Liver (tissue), 9 donors: ENCODE data around the gene HSPB9. TPM values are rescaled to one million over a fixed set of nuclear protein-coding genes. Genes with fewer than 3 reads are reported as not detected.

Experiments used
- DNase-seq: peaks from one replicate; pipeline ENCODE4 v3.0.0-alpha.2; 2017; ENCODE audit warnings: low spot score
- H3K27ac ChIP-seq, 2 donors: one replicate each; pipeline ENCODE4 v1.7.0; 2013; ENCODE audit warnings: inconsistent platforms in 2 of 2, low read length in 2 of 2, control low read depth in 1 of 2, low read depth in 1 of 2, mild to moderate bottlenecking in 1 of 2
- H3K27me3 ChIP-seq, 4 donors: one replicate each; pipeline versions ENCODE4 v1.6.1 to v1.7.0; 2013; ENCODE audit warnings: low read length in 3 of 4, inconsistent platforms in 1 of 4, mild to moderate bottlenecking in 1 of 4, moderate library complexity in 1 of 4; ENCODE audit not compliant: control insufficient read depth in 4 of 4, insufficient read depth in 4 of 4
- H3K36me3 ChIP-seq, 4 donors: one replicate each; pipeline versions ENCODE4 v1.6.1 to v1.7.0; 2013; ENCODE audit warnings: low read length in 3 of 4, mild to moderate bottlenecking in 3 of 4, low read depth in 1 of 4, moderate library complexity in 1 of 4; ENCODE audit not compliant: control insufficient read depth in 4 of 4, insufficient read depth in 3 of 4
- H3K4me1 ChIP-seq, 4 donors: one replicate each; pipeline versions ENCODE4 v1.6.1 to v1.7.0; 2013; ENCODE audit warnings: low read length in 3 of 4, mild to moderate bottlenecking in 3 of 4, moderate library complexity in 1 of 4; ENCODE audit not compliant: control insufficient read depth in 4 of 4, insufficient read depth in 4 of 4
- H3K4me3 ChIP-seq, 3 donors: one replicate each; pipeline versions ENCODE4 v1.6.1 to v1.7.0; 2013; ENCODE audit warnings: low read length in 3 of 3, control low read depth in 1 of 3, low read depth in 1 of 3, mild to moderate bottlenecking in 1 of 3
- H3K9ac ChIP-seq, 2 donors: one replicate each; pipeline ENCODE4 v1.7.0; 2013; ENCODE audit warnings: low read length in 2 of 2, mild to moderate bottlenecking in 2 of 2, moderate library complexity in 2 of 2, control low read depth in 1 of 2, low read depth in 1 of 2
- H3K9me3 ChIP-seq, 4 donors: one replicate each; pipeline versions ENCODE4 v1.6.1 to v1.7.0; 2013; ENCODE audit warnings: low read length in 3 of 4; ENCODE audit not compliant: control insufficient read depth in 4 of 4
- EGR1 ChIP-seq, 2 donors: IDR thresholded peaks; 2 replicates each; pipeline ENCODE4 v1.6.1; 2016 to 2018; ENCODE audit warnings: antibody characterized with exemption in 2 of 2, low read depth in 2 of 2
- FOXA1 ChIP-seq: IDR thresholded peaks from 2 replicates; pipeline ENCODE4 v1.6.1; 2016; ENCODE audit warnings: antibody characterized with exemption
- FOXA2 ChIP-seq: IDR thresholded peaks from 2 replicates; pipeline ENCODE4 v1.6.1; 2016; ENCODE audit warnings: antibody characterized with exemption
- GABPA ChIP-seq, 2 donors: IDR thresholded peaks in 1 of 2; conservative IDR thresholded peaks in 1 of 2; 2 replicates each; pipeline ENCODE4 v1.6.1; 2016; ENCODE audit warnings: antibody characterized with exemption in 2 of 2, mild to moderate bottlenecking in 1 of 2, moderate library complexity in 1 of 2
- HNF4A ChIP-seq, 2 donors: conservative IDR thresholded peaks; 2 replicates each; pipeline ENCODE4 v1.6.1; 2016; ENCODE audit warnings: antibody characterized with exemption in 2 of 2, mild to moderate bottlenecking in 2 of 2
- HNF4G ChIP-seq: IDR thresholded peaks from 2 replicates; pipeline ENCODE4 v1.6.1; 2016; ENCODE audit warnings: antibody characterized with exemption
- JUND ChIP-seq, 2 donors: IDR thresholded peaks; 2 replicates each; pipeline ENCODE4 v1.6.1; 2016; ENCODE audit warnings: antibody characterized with exemption in 2 of 2
- RAD21 ChIP-seq, 2 donors: IDR thresholded peaks; 2 replicates each; pipeline ENCODE4 v1.6.1; 2016; ENCODE audit warnings: antibody characterized with exemption in 2 of 2, mild to moderate bottlenecking in 2 of 2
- RXRA ChIP-seq, 2 donors: IDR thresholded peaks; 2 replicates each; pipeline ENCODE4 v1.6.1; 2017 to 2018; ENCODE audit warnings: antibody characterized with exemption in 2 of 2, mild to moderate bottlenecking in 1 of 2
- SP1 ChIP-seq: IDR thresholded peaks from 2 replicates; pipeline ENCODE4 v1.6.1; 2018; ENCODE audit warnings: antibody characterized with exemption, mild to moderate bottlenecking
- TAF1 ChIP-seq: conservative IDR thresholded peaks from 2 replicates; pipeline ENCODE4 v1.6.1; 2016; ENCODE audit warnings: antibody characterized with exemption, mild to moderate bottlenecking
- YY1 ChIP-seq: IDR thresholded peaks from 2 replicates; pipeline ENCODE4 v1.6.1; 2016; ENCODE audit warnings: antibody characterized with exemption, mild to moderate bottlenecking
- WGBS: extraction: QIAGEN DNeasy Blood & Tissue Kit; methylation state at CpG from one replicate; pipeline ENCODE4 v1.1.7; 2013; 5-methylcytosine and 5-hydroxymethylcytosine counted together
- polyA plus RNA-seq, 2 donors: library from polyadenylated mRNA; stranded (reverse) in 1 of 2; unstranded in 1 of 2; fragments of 200-250 nt in 1 of 2; fragments of >200 nt in 1 of 2; fragmentation: Nextera tagmentation in 1 of 2; extraction: Ambion mirVana in 1 of 2; gene quantifications; one replicate each; pipeline versions ENCODE4 v1.2.1 to v1.2.3, GENCODE V29; 2013 to 2015
- total RNA-seq, 2 donors: library from RNA; depleted of rRNA; stranded (reverse); fragments of >200 nt; gene quantifications; one replicate each; pipeline ENCODE4 v1.2.3, GENCODE V29; 2014
- TF ChIP-seq, protein P1 (sequence below): IDR thresholded peaks from 2 replicates; pipeline ENCODE4 v1.6.1; 2016; ENCODE audit warnings: antibody characterized with exemption
- TF ChIP-seq, protein P2 (sequence below): IDR thresholded peaks from 2 replicates; pipeline ENCODE4 v1.6.1; 2016; ENCODE audit warnings: antibody characterized with exemption
- TF ChIP-seq, protein P3 (sequence below): IDR thresholded peaks from 2 replicates; pipeline ENCODE4 v1.6.1; 2016; ENCODE audit warnings: antibody characterized with exemption, mild to moderate bottlenecking
- TF ChIP-seq, protein P4 (sequence below): IDR thresholded peaks from 2 replicates; pipeline ENCODE4 v1.6.1; 2016; ENCODE audit warnings: antibody characterized with exemption
- TF ChIP-seq, protein P5 (sequence below): fragments of 150-350 bp; IDR thresholded peaks from 2 replicates; pipeline ENCODE4 v1.5.1; 2017; ENCODE audit warnings: improper control_type of control experiment, low read depth, low read length; ENCODE audit not compliant: missing input control
- donor health status: healthy.
- donor health status: healthy.
- donor health status: healthy.
- donor health status: healthy.
- donor health status: healthy.

Gene HSPB9
- total and polyA plus RNA-seq, 4 donors: 0.17 to 4.0 (median 0.56) TPM

DNA sequence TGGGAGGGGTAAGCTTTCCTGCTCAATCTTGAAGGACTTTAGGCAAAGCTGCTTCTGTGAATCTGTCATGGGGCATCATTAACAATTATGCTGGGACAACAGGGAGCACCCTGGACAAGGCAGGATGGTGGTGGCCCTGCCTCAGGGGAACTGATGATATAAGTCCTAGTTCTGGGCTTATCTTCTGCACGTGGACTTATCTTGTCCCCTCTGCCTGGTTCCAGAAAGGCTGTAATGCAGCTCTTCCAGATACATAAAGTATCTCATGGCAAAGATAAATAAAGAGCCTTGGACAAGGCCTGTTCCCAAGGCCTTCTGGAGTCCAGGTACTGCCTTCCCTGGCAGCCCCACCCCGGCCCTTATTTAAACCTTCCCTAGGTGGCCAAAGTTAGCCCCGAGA lies 18.3 kb upstream of the HSPB9 start:
- DNase-seq: no peak
- H3K27ac ChIP-seq: no peak overlapping the region
- no peak for TF ChIP-seq TAF1
- TF ChIP-seq, protein P1, sequence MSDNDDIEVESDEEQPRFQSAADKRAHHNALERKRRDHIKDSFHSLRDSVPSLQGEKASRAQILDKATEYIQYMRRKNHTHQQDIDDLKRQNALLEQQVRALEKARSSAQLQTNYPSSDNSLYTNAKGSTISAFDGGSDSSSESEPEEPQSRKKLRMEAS: no peak
- no peak for TF ChIP-seq HNF4G
- TF ChIP-seq, protein P2, sequence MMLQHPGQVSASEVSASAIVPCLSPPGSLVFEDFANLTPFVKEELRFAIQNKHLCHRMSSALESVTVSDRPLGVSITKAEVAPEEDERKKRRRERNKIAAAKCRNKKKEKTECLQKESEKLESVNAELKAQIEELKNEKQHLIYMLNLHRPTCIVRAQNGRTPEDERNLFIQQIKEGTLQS: no peak
- no peak for TF ChIP-seq HNF4A (conservative IDR thresholded peaks at IDR 0.05)
- TF ChIP-seq RXRA (IDR thresholded peaks at IDR 0.05): no peak
- TF ChIP-seq, protein P3, sequence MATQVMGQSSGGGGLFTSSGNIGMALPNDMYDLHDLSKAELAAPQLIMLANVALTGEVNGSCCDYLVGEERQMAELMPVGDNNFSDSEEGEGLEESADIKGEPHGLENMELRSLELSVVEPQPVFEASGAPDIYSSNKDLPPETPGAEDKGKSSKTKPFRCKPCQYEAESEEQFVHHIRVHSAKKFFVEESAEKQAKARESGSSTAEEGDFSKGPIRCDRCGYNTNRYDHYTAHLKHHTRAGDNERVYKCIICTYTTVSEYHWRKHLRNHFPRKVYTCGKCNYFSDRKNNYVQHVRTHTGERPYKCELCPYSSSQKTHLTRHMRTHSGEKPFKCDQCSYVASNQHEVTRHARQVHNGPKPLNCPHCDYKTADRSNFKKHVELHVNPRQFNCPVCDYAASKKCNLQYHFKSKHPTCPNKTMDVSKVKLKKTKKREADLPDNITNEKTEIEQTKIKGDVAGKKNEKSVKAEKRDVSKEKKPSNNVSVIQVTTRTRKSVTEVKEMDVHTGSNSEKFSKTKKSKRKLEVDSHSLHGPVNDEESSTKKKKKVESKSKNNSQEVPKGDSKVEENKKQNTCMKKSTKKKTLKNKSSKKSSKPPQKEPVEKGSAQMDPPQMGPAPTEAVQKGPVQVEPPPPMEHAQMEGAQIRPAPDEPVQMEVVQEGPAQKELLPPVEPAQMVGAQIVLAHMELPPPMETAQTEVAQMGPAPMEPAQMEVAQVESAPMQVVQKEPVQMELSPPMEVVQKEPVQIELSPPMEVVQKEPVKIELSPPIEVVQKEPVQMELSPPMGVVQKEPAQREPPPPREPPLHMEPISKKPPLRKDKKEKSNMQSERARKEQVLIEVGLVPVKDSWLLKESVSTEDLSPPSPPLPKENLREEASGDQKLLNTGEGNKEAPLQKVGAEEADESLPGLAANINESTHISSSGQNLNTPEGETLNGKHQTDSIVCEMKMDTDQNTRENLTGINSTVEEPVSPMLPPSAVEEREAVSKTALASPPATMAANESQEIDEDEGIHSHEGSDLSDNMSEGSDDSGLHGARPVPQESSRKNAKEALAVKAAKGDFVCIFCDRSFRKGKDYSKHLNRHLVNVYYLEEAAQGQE: no peak
- TF ChIP-seq SP1: no peak
- TF ChIP-seq GABPA (IDR thresholded peaks at IDR 0.05 in 1 of 2, conservative IDR thresholded peaks at IDR 0.05 in 1 of 2): no peak
- no peak for TF ChIP-seq JUND (IDR thresholded peaks at IDR 0.05)
- TF ChIP-seq, protein P4, sequence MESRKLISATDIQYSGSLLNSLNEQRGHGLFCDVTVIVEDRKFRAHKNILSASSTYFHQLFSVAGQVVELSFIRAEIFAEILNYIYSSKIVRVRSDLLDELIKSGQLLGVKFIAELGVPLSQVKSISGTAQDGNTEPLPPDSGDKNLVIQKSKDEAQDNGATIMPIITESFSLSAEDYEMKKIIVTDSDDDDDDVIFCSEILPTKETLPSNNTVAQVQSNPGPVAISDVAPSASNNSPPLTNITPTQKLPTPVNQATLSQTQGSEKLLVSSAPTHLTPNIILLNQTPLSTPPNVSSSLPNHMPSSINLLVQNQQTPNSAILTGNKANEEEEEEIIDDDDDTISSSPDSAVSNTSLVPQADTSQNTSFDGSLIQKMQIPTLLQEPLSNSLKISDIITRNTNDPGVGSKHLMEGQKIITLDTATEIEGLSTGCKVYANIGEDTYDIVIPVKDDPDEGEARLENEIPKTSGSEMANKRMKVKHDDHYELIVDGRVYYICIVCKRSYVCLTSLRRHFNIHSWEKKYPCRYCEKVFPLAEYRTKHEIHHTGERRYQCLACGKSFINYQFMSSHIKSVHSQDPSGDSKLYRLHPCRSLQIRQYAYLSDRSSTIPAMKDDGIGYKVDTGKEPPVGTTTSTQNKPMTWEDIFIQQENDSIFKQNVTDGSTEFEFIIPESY: no peak
- no peak for TF ChIP-seq RAD21 (IDR thresholded peaks at IDR 0.05)
- TF ChIP-seq EGR1 (IDR thresholded peaks at IDR 0.05; ENCODE audit: low read depth in 2 of 2): no peak
- TF ChIP-seq, protein P5, sequence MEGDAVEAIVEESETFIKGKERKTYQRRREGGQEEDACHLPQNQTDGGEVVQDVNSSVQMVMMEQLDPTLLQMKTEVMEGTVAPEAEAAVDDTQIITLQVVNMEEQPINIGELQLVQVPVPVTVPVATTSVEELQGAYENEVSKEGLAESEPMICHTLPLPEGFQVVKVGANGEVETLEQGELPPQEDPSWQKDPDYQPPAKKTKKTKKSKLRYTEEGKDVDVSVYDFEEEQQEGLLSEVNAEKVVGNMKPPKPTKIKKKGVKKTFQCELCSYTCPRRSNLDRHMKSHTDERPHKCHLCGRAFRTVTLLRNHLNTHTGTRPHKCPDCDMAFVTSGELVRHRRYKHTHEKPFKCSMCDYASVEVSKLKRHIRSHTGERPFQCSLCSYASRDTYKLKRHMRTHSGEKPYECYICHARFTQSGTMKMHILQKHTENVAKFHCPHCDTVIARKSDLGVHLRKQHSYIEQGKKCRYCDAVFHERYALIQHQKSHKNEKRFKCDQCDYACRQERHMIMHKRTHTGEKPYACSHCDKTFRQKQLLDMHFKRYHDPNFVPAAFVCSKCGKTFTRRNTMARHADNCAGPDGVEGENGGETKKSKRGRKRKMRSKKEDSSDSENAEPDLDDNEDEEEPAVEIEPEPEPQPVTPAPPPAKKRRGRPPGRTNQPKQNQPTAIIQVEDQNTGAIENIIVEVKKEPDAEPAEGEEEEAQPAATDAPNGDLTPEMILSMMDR: no peak
- no peak for TF ChIP-seq YY1
- TF ChIP-seq FOXA2: no peak
- H3K9ac ChIP-seq: no peak overlapping the region
- H3K9me3 ChIP-seq: no peaks in the 10 kb centered on the region
- peaks cover 0 to 8% (median 6%) of the 10 kb centered on the region in 4 donors for H3K4me1 ChIP-seq
- H3K27me3 ChIP-seq: no peaks in the 10 kb centered on the region
- H3K36me3 ChIP-seq: peaks cover 7 to 30% (median 14%) of the 10 kb centered on the region in 4 donors
- WGBS: 92% methylated on average over 3 of the region's 3 CpGs
- H3K4me3 ChIP-seq: no peak overlapping the region

DNA sequence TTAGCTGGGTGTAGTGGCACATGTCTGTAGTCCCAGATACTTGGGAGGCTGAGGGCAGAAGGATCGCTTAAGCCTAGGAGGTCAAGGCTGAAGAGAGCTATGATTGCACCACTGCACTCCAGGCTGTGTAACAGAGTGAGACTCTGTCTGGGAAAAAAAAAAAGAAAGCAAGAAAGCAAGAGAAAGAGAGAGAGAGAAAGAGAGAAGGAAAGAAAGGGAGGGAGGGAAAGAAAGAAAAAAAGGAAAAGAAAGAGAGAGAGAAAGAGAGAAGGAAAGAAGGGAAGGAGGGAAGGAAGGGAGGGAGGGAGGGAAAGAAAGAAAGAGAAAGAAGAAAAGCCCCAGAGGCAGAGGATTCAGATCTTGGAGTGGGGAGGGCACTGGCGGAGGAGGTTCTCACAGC lies 16.6 kb upstream of the HSPB9 start:
- Histone ChIP-seq H3K27me3 (no peaks in the 10 kb centered on the region), H3K4me1 (peaks cover under 1 to 17% (median 11%) of the 10 kb centered on the region in 4 donors), H3K9me3 (no peaks in the 10 kb centered on the region), H3K36me3 (peaks cover 7 to 30% (median 14%) of the 10 kb centered on the region in 4 donors), H3K9ac (no peak overlapping the region), H3K27ac (no peak overlapping the region), H3K4me3 (no peak overlapping the region)
- no peak for DNase-seq
- 96% methylated on average over 2 of the region's 2 CpGs for whole genome bisulfite sequencing
- no peak for TF ChIP-seq RAD21 (IDR thresholded peaks at IDR 0.05)
- TF ChIP-seq EGR1 (IDR thresholded peaks at IDR 0.05; ENCODE audit: low read depth in 2 of 2): no peak
- TF ChIP-seq TAF1: no peak
- TF ChIP-seq JUND (IDR thresholded peaks at IDR 0.05): no peak
- no peak for TF ChIP-seq GABPA (IDR thresholded peaks at IDR 0.05 in 1 of 2, conservative IDR thresholded peaks at IDR 0.05 in 1 of 2)
- no peak for TF ChIP-seq HNF4G
- TF ChIP-seq YY1: no peak
- TF ChIP-seq, protein P4: no peak
- TF ChIP-seq, protein P3: no peak
- TF ChIP-seq, protein P1: no peak
- no peak for TF ChIP-seq RXRA (IDR thresholded peaks at IDR 0.05)
- TF ChIP-seq FOXA1: no peak
